GM18519 (cell line): ENCODE data around the gene MRPS7.

Experiments used
- ATAC-seq: cut with Tn5 transposase; IDR thresholded peaks from one replicate; pipeline ENCODE4 v1.9.1; 2021; ENCODE audit warnings: mild to moderate bottlenecking, moderate library complexity; ENCODE audit not compliant: unreplicated experiment, low FRiP score

The MRPS7 gene

DNA sequence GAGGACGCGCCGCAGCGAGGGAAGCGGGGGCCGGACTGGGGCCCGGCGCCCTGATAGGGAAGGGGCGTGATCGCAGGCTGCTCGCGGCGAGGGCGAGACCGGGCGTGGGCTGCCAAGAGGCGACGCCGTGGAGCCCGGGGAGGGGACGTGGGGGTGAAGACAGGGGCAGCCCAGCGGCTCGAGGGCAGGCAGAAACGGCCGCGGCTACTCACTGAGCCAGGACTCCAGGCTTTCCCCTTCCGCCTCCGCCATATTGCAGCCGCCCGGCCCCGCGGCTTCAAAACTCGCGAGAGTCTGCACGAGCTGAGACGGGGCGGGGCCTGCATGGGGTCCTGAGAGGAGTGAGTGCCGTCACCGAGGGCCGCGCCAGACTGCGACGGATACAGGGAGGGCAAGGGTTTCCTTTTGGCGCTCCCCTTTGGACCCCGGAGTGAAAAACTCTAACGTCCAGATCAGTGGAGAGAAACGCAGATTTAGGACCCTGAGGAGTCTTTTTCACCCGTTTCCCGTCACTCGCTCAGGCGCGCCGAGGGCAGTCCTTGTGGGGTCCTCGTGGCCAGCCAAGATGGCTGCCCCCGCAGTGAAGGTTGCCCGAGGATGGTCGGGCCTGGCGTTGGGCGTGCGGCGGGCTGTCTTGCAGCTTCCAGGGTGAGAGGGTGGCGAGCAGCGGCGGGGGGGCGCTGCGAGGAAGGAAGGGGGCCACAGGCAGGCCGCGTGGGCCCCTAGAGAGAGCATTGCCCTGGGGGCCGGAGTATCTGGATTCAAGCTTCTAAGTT is at the start of gene MRPS7, which contains the start of gene GGA3:
MRPS7 (plus strand) TSS at position 544 of the 776 bp plus-strand sequence; CDS start at position 566, 22 bp downstream.
GGA3 (minus strand) TSS at position 271 of the 776 bp plus-strand sequence; CDS start at position 252, 19 bp downstream.
- ATAC-seq = peak; percentile 74

DNA sequence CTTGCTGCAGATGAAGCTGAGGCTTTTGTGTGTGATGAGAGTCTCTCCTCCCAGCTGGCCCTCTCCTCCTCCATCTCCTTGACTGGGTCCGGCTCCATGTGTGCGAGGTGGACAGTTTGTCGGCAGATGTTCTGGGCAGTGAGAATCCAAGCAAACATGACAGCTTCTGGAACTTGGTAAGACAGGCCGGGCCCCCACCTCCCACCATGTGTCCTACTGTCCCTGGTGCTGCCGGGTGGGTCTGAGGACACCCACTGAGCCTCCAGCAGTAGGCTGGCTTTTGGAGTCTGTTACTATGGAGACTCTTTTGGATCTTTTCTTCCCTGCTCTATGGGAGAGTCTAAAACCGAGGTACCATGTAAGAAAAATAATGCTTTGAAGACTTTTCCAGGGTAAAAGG is 43.5 kb upstream of the MRPS7 start:
- no peak for ATAC-seq

DNA sequence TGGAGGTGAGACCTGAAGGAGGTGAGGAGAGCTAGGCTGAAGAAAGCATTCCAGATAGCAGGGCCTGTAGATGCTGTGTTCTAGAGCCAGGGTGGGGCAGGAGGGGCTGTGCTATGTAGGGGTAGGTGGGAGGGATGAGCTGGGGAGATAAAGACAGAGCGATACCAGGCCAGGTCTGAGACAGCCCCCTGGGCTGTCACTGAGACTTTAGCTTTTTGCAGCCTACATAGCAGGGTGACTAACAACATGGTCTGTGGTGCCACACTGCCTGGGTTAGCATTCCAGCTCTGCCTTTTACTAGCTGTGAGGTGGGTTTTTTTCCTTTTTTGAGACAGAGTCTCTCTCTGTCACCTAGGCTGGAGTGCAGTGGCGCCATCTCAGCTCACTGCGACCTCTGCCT is 41.9 kb upstream of the MRPS7 start:
- no peak for ATAC-seq

DNA sequence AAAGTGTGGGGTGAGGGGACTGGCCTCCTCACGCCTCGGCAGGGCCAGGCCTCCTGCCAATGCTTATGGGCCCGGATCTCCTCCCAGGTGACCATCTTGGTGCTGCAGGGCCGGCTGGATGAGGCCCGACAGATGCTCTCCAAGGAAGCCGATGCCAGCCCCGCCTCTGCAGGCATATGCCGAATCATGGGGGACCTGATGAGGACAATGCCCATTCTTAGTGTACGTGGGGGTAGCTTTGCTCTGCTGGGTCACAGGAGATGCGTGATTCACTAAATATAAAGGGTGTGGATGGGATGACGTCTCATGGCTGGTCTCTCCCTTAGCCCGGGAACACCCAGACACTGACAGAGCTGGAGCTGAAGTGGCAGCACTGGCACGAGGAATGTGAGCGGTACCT is 36.7 kb upstream of the MRPS7 start:
- ATAC-seq = no peak

DNA sequence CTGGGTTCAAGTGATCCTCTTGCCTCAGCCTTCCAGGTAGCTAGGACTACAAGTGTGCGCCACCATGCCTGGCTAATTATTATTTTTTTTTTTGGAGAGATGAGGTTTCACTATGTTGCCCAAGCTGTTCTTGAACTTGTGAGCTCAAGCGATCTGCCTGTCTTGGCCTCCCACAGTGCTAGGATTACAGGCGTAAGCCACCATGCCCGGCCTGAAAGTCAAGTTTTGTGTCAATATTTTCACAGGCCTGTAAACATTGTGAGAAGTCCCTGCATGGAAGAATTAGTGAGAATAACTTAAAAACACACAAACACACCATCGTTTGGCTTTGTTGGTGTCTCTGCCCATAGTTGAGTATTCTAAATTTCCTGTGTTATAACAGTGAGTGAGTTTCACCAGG is 34.0 kb upstream of the MRPS7 start:
- ATAC-seq = no peak

DNA sequence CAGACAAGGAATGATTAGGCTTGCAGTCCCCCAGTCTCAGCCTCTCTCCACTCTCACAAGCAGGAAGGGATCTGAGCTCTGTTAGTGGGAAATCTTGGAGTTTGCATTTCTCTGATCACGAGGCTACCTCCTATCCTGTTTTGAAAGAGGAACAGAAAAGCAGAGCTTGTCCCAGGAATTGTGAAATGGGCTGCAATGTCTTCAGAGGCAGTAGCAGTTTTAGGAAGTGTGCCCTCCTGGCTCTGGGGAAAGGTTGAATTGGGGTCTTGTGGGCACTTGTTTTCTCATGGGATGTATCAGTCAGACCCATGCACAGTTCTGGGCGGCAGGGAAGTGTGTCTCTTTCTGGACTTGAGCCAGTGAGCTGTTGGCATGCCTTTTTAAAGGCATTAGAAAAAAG is 33.4 kb upstream of the MRPS7 start:
- no peak for ATAC-seq

DNA sequence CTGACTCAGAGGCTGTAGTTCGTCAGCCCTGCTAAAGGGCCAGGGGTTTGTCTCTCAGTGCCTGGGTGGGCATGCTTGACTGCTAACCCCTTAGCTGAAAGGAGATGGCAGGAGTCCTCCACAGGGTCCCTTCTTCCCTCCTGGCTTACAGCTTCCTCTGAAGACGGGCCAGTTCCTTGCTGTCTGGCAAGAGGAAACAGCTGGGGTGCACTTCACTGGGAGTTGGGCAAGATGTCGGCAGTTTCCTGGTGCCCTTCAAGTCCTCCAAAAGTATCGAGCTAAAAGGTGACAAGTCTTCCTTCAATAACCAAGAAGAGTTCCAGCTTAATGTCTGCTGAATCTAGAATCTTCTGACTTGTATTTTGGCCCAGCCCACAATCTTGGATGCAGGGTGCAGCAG is 32.8 kb upstream of the MRPS7 start:
- no peak for ATAC-seq

DNA sequence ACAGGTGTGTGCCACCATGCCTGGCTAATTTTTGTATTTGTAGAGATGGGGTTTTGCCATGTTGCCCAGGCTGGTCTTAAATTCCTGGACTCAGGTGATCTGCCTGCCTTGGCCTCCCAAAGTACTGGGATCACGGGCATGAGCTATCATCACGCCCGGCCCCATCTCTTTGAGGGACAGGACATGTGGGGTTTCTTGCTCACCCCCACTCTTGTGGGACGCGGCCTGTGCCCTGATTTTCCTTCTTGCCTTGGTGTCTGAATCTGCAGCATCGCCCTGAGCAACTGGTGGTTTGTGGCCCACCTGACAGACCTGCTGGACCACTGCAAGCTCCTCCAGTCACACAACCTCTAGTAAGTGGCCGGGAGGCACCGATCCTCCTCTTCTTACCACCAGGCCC is 30.6 kb upstream of the MRPS7 start:
- ATAC-seq = no peak

DNA sequence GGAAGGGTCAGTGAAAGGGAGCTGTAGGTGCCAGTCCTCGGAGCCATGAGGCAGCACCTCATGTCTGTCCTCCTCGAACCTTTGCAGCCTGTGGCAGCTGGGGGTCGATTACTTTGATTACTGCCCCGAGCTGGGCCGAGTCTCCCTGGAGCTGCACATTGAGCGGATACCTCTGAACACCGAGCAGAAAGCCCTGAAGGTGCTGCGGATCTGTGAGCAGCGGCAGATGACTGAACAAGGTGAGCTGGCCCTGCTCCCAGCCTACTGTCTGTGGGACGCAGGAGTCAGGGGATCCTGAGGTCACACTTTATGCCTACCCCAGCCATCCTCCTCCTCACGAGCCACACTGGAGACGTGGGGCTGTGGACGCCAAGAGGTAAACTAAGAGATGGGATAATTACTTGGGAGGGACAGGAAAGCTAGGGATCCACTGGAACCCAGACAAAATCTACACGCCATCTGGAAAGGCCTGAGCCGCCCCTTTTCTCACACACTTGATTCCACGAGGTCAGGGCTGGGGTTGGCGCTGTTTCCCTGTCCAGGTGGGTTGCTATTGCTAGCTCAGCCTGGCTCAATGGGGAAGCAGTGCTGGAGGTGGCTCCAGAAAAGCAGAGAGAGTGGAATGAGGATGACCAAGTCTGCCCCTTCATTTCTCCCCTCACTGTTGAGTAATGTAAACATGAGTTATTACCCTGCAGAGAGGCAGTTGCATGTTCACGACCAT is 29.8 kb upstream of the MRPS7 start:
- ATAC-seq = no peak

DNA sequence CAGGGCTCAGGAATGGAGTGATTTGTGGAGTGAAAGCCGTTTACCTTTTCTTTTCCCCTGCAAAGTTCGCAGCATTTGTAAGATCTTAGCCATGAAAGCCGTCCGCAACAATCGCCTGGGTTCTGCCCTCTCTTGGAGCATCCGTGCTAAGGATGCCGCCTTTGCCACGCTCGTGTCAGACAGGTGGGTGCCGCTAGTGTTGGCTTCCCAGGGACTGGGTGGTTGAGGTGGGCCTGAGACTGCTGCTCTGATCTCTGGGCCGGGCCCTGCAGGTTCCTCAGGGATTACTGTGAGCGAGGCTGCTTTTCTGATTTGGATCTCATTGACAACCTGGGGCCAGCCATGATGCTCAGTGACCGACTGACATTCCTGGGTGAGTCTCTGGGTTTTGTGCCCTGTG is 28.9 kb upstream of the MRPS7 start:
- ATAC-seq = no peak

DNA sequence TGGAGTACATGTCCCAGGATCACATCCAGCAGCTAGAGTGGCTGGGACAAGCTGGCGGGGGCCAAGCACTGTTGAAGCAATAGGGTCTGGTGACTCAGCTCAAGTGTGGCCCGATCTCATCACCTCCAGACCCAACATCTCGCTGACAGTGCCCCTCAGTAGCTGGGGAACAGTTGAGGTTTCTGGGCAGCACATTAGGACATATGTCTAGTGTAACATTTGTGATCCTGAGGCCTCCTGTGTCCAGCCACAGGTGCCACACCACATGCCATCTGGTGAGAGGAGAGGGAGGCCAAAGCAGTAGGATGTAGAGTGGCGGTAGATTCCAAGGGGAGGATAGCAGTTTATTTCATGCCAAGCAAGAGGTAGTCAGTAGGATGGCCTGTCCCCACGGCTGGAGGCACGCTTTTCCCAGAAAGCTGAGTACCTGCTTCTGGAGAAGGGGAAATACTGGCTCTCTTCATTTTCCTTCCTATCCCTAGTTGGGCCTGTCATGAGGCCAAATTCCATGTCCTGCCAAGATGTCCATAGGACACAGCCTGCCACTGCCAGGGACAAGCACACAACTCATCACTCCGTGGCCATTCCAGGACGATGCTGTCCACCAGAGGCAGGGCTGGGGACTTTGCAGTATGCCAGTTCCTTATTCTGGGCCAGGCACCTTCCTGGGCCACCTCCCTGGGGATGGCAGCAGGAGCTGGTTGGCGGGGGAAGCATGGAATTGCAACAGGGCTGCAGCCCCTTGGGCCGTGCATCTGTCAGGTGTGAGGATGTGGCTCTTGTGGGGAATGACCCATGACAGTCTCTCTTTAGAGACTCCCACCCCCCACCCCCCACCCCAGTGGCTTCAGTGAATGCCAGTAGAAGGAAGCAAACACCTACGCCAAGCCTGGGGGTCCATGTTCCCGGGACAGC is 24.3 kb upstream of the MRPS7 start:
- ATAC-seq = no peak

DNA sequence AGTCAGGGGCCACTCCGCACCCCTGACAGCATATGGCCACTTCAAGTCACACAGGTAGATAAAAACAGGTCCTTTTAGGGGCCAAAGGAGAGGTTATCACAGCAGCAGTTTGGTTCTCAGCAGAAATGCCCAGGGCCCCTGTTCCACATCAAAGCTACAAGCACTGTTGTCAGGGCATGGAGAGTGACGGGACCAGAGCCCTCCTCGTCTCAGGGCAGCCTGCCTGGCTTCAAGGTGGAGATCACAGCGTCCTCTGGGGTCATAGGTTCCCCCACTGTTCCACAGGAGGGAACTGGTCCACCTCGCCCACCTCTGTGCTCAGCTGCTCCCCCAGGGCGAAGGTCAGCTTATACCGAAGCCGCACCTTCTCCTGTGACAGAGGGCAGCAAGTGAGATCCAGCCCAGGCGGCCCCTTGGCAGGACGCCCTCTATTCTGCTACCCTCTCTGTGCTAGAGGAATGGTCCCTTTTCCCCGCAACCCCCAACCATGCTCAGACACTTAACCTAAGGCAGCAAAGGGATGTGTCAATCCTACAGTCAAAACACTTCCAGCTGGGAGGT is 23.6 kb upstream of the MRPS7 start:
- no peak for ATAC-seq

DNA sequence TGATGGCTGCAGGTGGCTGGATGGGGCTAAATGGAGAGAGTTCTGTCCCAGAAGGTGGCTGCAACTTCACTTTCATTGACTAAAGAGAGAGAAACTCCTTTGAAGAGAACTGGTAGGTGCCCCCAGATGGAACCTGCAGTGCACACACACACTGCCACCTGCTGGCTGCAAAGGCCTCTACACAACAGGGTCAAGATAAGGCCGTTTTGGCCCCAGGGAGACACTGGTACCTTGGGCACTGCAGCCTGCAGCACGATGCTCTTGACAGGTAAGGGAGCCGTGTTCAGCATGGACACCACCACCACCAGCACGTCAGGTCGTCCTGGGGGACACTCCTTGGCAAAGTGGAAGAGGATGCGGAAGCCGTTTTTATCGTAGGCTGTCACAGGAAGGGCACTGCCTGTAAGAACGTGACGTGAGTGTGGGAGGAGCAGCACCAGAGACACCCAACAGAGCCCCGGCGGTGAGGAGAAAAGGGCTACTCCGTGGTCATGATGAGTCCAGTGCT is 22.9 kb upstream of the MRPS7 start:
- no peak for ATAC-seq

DNA sequence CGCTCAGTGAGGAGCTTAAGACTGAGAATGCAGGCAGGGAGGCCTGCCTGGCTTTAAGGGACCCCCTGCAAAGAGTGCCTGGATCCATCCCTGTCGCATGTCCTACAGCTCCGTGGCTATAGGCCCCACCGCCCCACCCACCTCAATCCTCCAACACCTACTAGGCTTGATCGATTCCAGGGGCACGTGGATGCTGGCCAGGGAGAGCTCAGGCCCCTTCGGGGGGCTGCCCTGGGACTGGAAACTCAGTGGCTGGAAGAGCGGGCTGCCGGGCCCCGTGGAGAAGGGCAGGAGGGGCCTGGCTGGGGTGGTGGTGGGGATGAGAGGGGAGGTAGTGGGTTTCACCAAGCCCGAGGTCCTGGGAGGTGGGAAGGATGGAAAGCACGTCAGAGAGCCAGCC is 22.5 kb upstream of the MRPS7 start:
- ATAC-seq = no peak

DNA sequence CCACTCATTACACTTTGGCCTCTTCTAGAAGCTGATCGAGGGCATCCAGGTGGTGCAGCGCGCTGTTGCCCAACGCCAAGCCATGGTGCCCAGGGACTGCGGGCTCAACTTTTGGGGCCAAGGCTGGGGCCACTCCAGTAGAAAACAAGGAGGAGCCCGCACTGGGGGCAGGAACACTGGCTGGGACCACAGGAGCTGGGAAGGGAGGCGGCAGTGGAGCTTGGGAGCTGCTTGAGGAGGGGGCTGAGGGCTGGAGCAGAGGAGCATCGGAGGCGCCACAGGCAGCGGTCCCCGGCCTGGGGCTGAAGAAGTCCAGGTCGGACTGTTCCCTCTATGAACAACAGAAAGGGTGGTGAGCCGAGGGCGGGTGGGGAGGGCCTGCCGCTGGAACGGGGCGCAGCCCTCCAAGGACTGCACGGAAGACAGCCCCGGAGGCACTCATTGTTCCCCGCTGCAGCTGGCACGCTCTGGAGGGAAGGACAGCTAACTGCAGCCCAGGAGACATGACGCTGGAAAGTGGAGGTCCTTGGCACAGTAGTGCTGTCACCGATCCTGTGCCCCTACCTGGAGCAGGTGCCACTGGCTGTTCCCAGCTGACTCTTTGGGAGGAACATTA is 21.8 kb upstream of the MRPS7 start:
- ATAC-seq = no peak

DNA sequence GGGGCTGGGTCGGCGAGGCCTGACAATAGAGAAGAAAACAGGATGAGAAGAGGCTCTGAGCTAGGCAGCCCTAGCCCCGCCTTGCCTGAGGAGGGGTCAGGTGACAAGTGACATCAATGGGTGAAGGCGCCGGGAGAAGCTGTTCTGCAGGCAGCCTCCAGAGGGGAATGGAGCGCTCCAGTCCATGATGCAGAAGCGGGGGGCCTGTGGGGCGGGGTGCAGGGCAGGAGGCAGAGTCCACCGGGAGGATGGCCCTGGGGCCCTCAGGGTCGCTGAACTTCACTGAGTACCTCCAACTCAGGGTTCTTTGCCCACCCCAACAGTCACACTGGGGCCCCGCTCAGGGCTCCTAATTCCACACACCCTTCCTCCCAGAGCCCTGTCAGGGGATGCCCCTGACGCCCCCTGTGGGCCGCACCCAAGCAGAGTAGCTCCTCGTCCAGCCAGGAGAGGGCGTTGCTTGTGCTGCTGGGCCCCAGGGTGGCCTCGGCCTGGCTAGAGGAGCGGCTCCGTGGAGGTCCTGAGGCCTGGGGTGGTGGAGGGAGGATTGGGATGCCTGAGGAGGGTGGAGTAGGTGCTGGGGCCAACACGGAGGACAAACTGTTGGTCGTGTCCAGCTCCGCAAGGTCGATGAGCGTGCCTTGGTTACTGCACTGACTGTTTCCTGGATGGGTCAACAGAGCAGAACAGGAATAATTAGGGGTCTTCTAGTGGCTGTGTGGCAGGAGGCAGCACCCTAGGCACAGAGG is 21.1 kb upstream of the MRPS7 start:
- ATAC-seq = no peak

DNA sequence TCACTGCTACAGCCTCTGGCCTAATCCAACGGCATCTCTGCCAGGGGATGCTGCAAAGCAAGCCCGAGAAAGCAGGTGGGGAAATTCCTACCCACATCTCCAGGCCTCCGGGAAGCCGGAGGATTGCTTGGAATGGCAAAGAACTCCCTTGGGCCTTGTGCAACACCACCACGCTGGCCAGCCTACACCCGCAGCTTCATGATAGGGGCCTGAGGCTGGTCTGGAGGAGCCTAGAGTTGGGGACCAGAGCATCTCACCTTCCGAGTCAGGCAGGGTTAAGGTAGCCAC is 20.6 kb upstream of the MRPS7 start:
- no peak for ATAC-seq

DNA sequence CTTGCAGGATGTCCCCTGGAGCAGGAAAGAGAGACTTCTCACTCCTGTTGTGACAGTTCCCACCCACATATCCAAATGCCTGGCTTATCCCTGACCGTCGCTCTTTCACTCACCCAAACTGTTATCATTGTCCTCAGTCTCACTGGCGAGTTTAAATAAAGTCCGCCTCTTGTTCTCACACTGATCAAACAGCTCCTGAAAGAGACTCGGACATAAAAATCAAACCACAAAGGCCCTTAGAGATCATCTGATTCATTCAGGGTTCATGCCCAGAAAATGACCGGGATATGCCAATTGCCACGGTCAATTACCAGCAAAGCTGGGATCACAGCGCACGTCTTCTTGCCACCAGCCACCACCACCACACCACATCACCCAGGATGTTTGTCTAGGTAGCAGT is 20.2 kb upstream of the MRPS7 start:
- no peak for ATAC-seq

DNA sequence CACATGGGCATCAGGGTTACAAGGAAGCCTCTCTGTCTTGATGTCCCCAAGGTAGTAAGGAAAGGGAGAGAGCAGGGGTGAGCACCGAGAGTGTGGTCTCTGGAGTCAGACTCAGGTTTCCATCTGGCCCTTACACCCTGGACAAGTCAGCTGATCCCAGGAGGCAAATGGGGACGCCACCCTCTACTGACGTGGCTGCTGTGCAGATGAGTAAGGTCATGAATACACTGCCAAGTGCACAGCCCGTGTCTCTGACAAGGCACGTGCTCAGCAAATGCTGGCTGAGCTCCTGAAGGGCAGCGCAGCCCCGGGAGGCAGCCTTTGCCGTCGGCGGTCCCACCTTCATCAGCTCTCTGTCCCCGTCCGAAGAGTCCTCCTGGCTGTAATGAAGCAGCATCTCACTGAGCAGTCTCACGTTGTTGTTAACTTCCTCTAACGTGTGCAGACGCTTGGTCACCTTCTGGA is 19.7 kb upstream of the MRPS7 start:
- no peak for ATAC-seq
